ENCODE data around the gene COPS8. TPM values are rescaled to one million over a fixed set of nuclear protein-coding genes. Genes with fewer than 3 reads are reported as not detected.

Gene COPS8
- total and polyA plus RNA-seq, 2 of the 4 experiments (the other 2 are of a cell fraction): 47.0 to 64.9 TPM

DNA sequence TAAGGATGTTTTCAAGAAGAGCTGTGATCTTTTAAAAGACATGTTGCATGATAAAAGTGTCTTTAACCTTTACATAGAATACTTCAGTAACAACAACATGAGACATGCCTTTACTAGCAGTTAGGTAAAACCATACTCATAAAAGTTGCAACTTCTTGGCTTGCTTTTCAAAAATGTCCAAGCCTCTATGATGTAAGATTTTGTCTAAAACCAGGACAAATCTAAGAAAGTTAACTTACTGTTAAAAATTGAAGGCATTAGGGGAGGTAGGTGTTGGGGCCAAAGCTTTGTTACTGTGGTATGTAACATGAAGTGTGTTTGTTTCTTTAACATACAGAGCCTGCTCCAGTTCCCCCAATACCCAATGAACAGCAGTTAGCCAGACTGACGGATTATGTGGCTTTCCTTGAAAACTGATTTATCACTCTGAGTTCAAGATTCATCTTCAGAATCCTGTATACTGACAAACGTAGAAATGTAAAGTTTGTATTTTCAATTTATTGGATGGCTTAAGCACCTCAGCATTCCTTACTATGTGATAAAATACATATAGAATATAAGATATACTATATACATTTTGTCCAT lies 11.7 kb downstream of the COPS8 start:
- ChIA-PET CTCF (interaction anchor here (0.6 to 2.0 kb wide), 4 partner anchors 11 to 891 kb away, joined by 3 to 6 read pairs (median 4); partner anchors contain the start of gene COPS8), POLR2A (ENCODE audit: unreplicated experiment) (interaction anchor here (0.7 kb wide), 1 partner anchor 326 kb away, joined by 4 read pairs; no protein-coding TSS in a partner anchor)
- in situ Hi-C loops (cut with MboI; ENCODE audit: low sequenced_read_pairs) (loop anchor here (25.0 kb wide), 1 partner anchor 1460 kb away; no protein-coding TSS in a partner anchor), dilution Hi-C loops (cut with HindIII; ENCODE audit: low sequenced_read_pairs, unreplicated experiment) (no loop called here), intact Hi-C loops (cut with micrococcal nuclease) (loop anchor here (10.0 kb wide), 2 partner anchors 217 to 647 kb away; no protein-coding TSS in a partner anchor)
- H3K9me3 ChIP-seq (ENCODE audit: control insufficient read depth, insufficient read depth, low read length): no peaks in the 10 kb centered on the region
- H3K4me1 ChIP-seq (ENCODE audit: control insufficient read depth, insufficient read depth, low read length): peaks cover 16% of the 10 kb centered on the region
- H2BK15ac ChIP-seq (ENCODE audit: low read depth, low read length): peak overlapping the region; percentile 27; the same call in 1 of the 3 replicates
- no peaks in the 10 kb centered on the region for H4K20me1 ChIP-seq (ENCODE audit: insufficient read depth, low read length)
- H2AFZ ChIP-seq (replicated peaks; ENCODE audit: low read length, poor library complexity): no peak overlapping the region
- peak overlapping the region; percentile 36; the same call in 1 of the 2 replicates for H3K4me2 ChIP-seq (ENCODE audit: low read depth, low read length)
- no peak overlapping the region for H4K91ac ChIP-seq (ENCODE audit: insufficient read depth, low read depth, low read length)
- no peak for ATAC-seq (ENCODE audit: low read depth)
- H2BK20ac ChIP-seq (ENCODE audit: low read depth, low read length): peak overlapping the region; percentile 61
- 0 out of 2 replicates have a peak overlapping the region, but pooled peaks have one; percentile 8 for H3K9ac ChIP-seq (ENCODE audit: low read depth, low read length)
- H2AK5ac ChIP-seq (ENCODE audit: low read depth, low read length): no peak overlapping the region; the same call in 1 of the 2 replicates
- H2BK120ac ChIP-seq (ENCODE audit: low read depth, low read length): peak overlapping the region; percentile 41
- peak overlapping the region; percentile 69; the same call in 1 of the 2 replicates for H3K27ac ChIP-seq (ENCODE audit: insufficient read depth, low read length)
- peak overlapping the region; percentile 87 for H2BK5ac ChIP-seq (ENCODE audit: low read depth, low read length, poor library complexity, severe bottlenecking)
- H3K14ac ChIP-seq (replicated peaks; ENCODE audit: low read depth, low read length): peak overlapping the region; percentile 64; the same call in 1 of the 2 replicates
- peak overlapping the region; percentile 74; the same call in 1 of the 2 replicates for H3K23ac ChIP-seq (ENCODE audit: low read depth, low read length)
- H2AK9ac ChIP-seq (replicated peaks; ENCODE audit: low read depth, low read length, poor library complexity): no peak overlapping the region
- BruUV-seq (replicated peaks): no TSS peak
- peak overlapping the region; percentile 51; the same call in 1 of the 2 replicates for H3K18ac ChIP-seq (ENCODE audit: low read depth, low read length)
- 0 out of 2 replicates have a peak overlapping the region, but pooled peaks have one; percentile 63 for H3K56ac ChIP-seq (ENCODE audit: extremely low read depth, insufficient read depth, low read length)
- TF ChIP-seq CEBPB (IDR thresholded peaks at IDR 0.05; ENCODE audit: low read depth, low read length) (no peak), RAD21 (IDR thresholded peaks at IDR 0.05; ENCODE audit: low read length) (no peak), FOS (IDR thresholded peaks at IDR 0.05; ENCODE audit: low read depth, low read length) (no peak), POLR2A (IDR thresholded peaks at IDR 0.05; ENCODE audit: low read depth, low read length) (no peak), BHLHE40 (IDR thresholded peaks at IDR 0.05; ENCODE audit: low read depth, low read length) (no peak), NFE2L2 (IDR thresholded peaks at IDR 0.05; ENCODE audit: low read depth, low read length) (no peak), MAFK (IDR thresholded peaks at IDR 0.05; ENCODE audit: low read depth, low read length) (no peak)
- TF ChIP-seq, protein P1, sequence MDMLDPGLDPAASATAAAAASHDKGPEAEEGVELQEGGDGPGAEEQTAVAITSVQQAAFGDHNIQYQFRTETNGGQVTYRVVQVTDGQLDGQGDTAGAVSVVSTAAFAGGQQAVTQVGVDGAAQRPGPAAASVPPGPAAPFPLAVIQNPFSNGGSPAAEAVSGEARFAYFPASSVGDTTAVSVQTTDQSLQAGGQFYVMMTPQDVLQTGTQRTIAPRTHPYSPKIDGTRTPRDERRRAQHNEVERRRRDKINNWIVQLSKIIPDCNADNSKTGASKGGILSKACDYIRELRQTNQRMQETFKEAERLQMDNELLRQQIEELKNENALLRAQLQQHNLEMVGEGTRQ (IDR thresholded peaks at IDR 0.05; ENCODE audit: low read depth, low read length): no peak
- TF ChIP-seq, protein P2, sequence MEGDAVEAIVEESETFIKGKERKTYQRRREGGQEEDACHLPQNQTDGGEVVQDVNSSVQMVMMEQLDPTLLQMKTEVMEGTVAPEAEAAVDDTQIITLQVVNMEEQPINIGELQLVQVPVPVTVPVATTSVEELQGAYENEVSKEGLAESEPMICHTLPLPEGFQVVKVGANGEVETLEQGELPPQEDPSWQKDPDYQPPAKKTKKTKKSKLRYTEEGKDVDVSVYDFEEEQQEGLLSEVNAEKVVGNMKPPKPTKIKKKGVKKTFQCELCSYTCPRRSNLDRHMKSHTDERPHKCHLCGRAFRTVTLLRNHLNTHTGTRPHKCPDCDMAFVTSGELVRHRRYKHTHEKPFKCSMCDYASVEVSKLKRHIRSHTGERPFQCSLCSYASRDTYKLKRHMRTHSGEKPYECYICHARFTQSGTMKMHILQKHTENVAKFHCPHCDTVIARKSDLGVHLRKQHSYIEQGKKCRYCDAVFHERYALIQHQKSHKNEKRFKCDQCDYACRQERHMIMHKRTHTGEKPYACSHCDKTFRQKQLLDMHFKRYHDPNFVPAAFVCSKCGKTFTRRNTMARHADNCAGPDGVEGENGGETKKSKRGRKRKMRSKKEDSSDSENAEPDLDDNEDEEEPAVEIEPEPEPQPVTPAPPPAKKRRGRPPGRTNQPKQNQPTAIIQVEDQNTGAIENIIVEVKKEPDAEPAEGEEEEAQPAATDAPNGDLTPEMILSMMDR (conservative IDR thresholded peaks at IDR 0.05; ENCODE audit: low read depth, low read length): no peak
- H3K27me3 ChIP-seq (ENCODE audit: control insufficient read depth, insufficient read depth, low read length): no peaks in the 10 kb centered on the region
- peaks cover 19 to 35% of the 10 kb centered on the region in 2 experiments for H3K79me1 ChIP-seq (ENCODE audit: low read depth in 1 of 2, low read length in 2 of 2)
- peak overlapping the region; percentile 55 to 68; a peak in 2 of 4 replicates for H4K8ac ChIP-seq (ENCODE audit: low read depth in 2 of 2, low read length in 2 of 2)
- no CpG with 5 or more reads among the region's 2 CpGs for WGBS, 2 experiments (ENCODE audit: extremely low coverage in 2 of 2, insufficient read length in 1 of 2)
- peak overlapping the region; percentile 74 for H4K5ac ChIP-seq (ENCODE audit: low read depth, low read length)
- no peak for DNase-seq
- no peak overlapping the region for H3K4me3 ChIP-seq (ENCODE audit: insufficient read depth, low read depth, low read length)
- H3K36me3 ChIP-seq (ENCODE audit: control insufficient read depth, insufficient read depth, low read length): peaks cover 18% of the 10 kb centered on the region
- peak overlapping the region; percentile 48; the same call in 1 of the 2 replicates for H3K4ac ChIP-seq (ENCODE audit: low read depth, low read length)
- peaks cover 3% of the 10 kb centered on the region; the same call in 1 of the 2 replicates for H3K9me1 ChIP-seq (ENCODE audit: insufficient read depth, low read length)
